Memory B cell (primary cell): ENCODE measurements around the gene RAX.

ENCODE experiments used
- ATAC-seq: fragments of 150-1000 bp; cut with Tn5 transposase; 2 replicates; pipeline ENCODE4 v1.10.0; 2021; ENCODE audit warnings: low read depth, mild to moderate bottlenecking, moderate library complexity
- DNase-seq, 2 donors: peaks; one replicate each; pipeline ENCODE4 v3.0.0; 2022; ENCODE audit warnings: low spot score in 2 of 2
- H3K27ac Mint-ChIP-seq: one replicate; pipeline ENCODE4 v1.8.0; 2022; ENCODE audit warnings: mild to moderate bottlenecking, moderate library complexity, mixed read lengths
- H3K27me3 Mint-ChIP-seq: one replicate; pipeline ENCODE4 v1.8.0; 2022; ENCODE audit warnings: mixed read lengths
- H3K36me3 Mint-ChIP-seq: one replicate; pipeline ENCODE4 v1.8.0; 2022; ENCODE audit warnings: mild to moderate bottlenecking, mixed read lengths
- H3K4me1 Mint-ChIP-seq: one replicate; pipeline ENCODE4 v1.8.0; 2022; ENCODE audit warnings: mixed read lengths
- H3K4me3 Mint-ChIP-seq: one replicate; pipeline ENCODE4 v1.8.0; 2022; ENCODE audit warnings: mild to moderate bottlenecking, moderate library complexity, mixed read lengths
- H3K9me3 Mint-ChIP-seq: one replicate; pipeline ENCODE4 v1.8.0; 2022; ENCODE audit warnings: mixed read lengths

The RAX gene

DNA sequence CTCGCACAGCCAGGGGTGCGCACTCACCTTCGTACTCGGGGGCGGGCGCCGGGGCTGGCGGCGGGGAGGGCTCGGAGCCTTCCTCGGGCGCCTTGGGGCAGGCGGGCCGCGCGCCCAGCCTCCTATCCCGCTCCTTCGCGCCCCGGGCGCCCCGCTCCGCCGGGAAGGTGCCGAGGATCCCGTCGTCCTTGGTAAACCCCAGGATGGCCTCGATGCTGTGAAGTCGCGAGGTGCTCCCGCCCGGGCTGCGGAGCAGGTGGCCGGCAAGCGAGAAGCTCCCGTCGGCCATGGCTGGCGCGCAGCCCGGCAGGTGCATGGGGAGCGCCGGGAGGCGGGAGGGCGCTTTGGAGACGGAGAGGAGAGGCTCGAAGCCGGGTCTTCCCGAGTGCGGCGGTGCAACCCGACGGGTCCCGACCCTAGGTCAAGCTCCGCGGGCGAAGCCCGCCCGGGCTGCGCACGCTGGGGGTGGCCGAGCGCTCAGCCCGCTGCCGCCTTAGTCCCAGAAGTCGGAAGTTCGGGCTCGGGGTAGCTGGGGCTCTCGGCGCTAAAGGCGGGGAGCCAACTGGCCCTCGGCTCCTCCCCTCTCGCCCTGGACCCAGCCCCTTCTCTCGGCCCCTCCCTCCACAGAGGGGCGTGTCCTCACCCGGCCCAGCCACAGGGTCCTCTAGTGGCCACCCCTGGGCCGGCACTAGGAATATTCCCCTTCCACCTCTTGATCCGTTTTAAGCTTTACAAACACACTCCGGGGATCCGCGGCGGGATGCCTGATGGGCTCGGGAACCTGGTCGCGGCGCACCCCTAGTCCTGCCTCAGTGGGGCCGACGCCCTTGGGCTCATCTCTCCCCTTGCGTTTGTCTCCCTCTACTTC, at the start of gene RAX:
Gene RAX (minus strand): TSS at position 564 of the 868 bp plus-strand sequence. CDS start 248 bp downstream, at position 316.
- H3K4me1 Mint-ChIP-seq, result peaks cover 12% of the 10 kb centered on the region
- ATAC-seq (peak; percentile 40), DNase-seq (no peak)
- H3K27me3 Mint-ChIP-seq, result peaks cover 31% of the 10 kb centered on the region
- H3K4me3 Mint-ChIP-seq, result peak within 1 kb of the TSS; percentile 27
- H3K36me3 Mint-ChIP-seq, result peaks cover 2% of the 10 kb centered on the region
- H3K27ac Mint-ChIP-seq, result no peak within 1 kb of the TSS
- H3K9me3 Mint-ChIP-seq, result peaks cover 2% of the 10 kb centered on the region

DNA sequence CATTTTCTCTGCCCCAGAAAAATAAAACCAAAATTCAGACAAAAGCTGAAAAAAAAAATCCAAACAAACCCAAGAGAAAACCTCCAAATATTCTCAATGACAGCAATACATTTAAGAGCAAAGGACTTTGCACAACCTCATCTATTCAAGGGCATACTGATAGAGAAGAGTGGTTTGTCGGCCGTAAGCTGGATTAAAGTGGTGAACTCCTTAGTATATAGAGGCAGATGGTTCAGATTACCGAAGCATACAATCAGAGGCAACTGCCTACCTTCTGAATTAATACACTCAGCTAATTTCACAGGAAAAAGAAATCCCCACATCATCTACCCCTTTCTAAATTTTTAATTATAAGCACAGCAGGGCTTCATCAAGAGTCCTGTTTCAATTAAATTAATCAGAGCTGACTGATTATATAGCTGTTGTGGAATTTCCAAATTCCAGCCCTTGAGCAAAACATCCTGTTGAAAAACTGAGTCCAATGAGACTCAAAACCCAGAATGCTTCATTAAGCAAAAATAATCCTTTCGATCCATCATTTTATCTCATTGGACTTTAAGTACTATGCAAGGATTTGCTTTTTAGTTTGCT, 45.3 kb upstream of the RAX start, which contains the start of gene CPLX4:
Gene CPLX4 (minus strand): TSS at position 190 of the 591 bp plus-strand sequence. CDS start 187 bp downstream, at position 3.
- no peaks in the 10 kb centered on the region for H3K9me3 Mint-ChIP-seq
- no peak within 1 kb of the TSS for H3K27ac Mint-ChIP-seq
- no peaks in the 10 kb centered on the region for H3K36me3 Mint-ChIP-seq
- no peak for ATAC-seq
- no peak for DNase-seq
- H3K4me3 Mint-ChIP-seq, result no peak within 1 kb of the TSS
- H3K27me3 Mint-ChIP-seq, result peaks cover 8% of the 10 kb centered on the region
- H3K4me1 Mint-ChIP-seq, result no peaks in the 10 kb centered on the region

DNA sequence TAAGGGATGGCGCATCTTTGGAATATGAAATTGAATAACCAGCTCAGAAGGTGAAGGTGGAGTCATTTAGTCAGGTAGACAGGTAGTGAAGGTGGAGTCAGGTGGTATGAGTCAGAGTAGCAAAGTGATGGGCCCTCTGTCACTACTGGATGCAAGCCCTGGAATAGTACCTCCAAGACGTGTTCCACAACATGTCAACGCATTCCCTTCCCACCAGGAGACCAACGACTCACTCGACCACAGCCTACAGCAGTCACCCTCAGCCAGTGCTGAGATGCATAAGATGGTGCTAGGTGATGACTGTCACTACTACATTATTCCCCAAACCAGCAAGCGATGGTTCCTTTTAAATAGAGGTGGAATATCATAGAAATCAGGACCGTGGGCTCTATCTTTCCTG, 38.4 kb upstream of the RAX start:
- no peak for ATAC-seq
- Mint-ChIP-seq H3K4me3 (no peak overlapping the region), H3K27me3 (peaks cover 9% of the 10 kb centered on the region)

DNA sequence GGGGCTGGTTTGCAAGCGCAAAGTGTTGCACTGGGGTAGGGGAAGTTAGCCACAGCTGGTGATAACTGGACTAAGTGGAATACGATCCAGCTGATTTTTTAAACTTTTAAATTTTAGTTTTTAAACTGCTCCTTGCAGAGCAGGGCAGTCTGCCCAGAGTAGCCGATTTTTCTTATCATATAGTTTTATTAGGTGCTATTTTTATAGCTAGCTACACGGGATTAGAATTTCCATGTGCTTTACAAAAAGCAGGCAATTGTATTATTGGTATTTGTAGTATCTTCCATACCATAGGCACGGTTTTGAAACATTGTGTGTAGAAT, 35.6 kb upstream of the RAX start:
- Mint-ChIP-seq H3K9me3 (no peaks in the 10 kb centered on the region), H3K4me3 (peak overlapping the region; percentile 61), H3K27me3 (peaks cover 15% of the 10 kb centered on the region), H3K36me3 (no peaks in the 10 kb centered on the region), H3K4me1 (no peaks in the 10 kb centered on the region), H3K27ac (no peak overlapping the region)
- DNase-seq (no peak), ATAC-seq (no peak)

More for the DNA sequence above, 38.4 kb upstream of the RAX start:
- no peaks in the 10 kb centered on the region for H3K4me1 Mint-ChIP-seq
- no peak for DNase-seq
- H3K36me3 Mint-ChIP-seq, result no peaks in the 10 kb centered on the region
- no peaks in the 10 kb centered on the region for H3K9me3 Mint-ChIP-seq
- no peak overlapping the region for H3K27ac Mint-ChIP-seq

- ATAC-seq, result peak; percentile 88
- peak; percentile 60 to 75 for DNase-seq
- H3K4me3 Mint-ChIP-seq, result peak overlapping the region; percentile 61
- H3K4me1 Mint-ChIP-seq, result no peaks in the 10 kb centered on the region
- H3K9me3 Mint-ChIP-seq, result no peaks in the 10 kb centered on the region
- no peaks in the 10 kb centered on the region for H3K36me3 Mint-ChIP-seq
- H3K27me3 Mint-ChIP-seq, result peaks cover 15% of the 10 kb centered on the region
- no peak overlapping the region for H3K27ac Mint-ChIP-seq
Observed at GRCh38 chr18:59308248-59308937, 35.1 kb upstream of the RAX start.

DNA sequence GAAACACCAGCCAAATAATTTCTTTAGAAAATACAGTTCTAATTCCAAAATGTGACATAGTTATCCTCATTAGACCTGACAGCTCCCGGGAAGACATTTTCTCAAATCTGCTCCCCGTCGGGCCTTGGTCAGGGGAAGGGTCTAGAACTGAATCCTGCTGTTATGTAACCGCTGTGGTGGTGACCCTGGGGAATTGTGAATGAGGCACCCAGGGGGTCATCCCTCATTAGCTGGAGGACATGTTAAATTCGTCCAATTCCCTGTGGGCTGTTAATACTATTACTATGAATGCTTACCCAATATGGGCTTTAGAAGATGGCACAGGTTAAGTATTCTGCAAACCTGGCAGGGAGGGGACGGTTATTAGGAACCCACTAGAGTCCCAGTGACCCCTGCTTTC, 33.4 kb upstream of the RAX start:
- Mint-ChIP-seq H3K4me1 (no peaks in the 10 kb centered on the region), H3K27me3 (peaks cover 19% of the 10 kb centered on the region), H3K36me3 (no peaks in the 10 kb centered on the region), H3K4me3 (no peak overlapping the region), H3K9me3 (no peaks in the 10 kb centered on the region), H3K27ac (no peak overlapping the region)
- DNase-seq, result no peak
- no peak for ATAC-seq

- Mint-ChIP-seq H3K9me3 (no peaks in the 10 kb centered on the region), H3K36me3 (no peaks in the 10 kb centered on the region), H3K4me1 (no peaks in the 10 kb centered on the region), H3K27me3 (peaks cover 16% of the 10 kb centered on the region), H3K27ac (no peak overlapping the region), H3K4me3 (no peak overlapping the region)
- DNase-seq, result no peak
- no peak for ATAC-seq
Observed at GRCh38 chr18:59305295-59305694, 32.0 kb upstream of the RAX start.

- ATAC-seq, result no peak
- no peak for DNase-seq
- Mint-ChIP-seq H3K4me3 (no peak overlapping the region), H3K27ac (no peak overlapping the region), H3K9me3 (no peaks in the 10 kb centered on the region), H3K36me3 (no peaks in the 10 kb centered on the region), H3K4me1 (no peaks in the 10 kb centered on the region), H3K27me3 (peaks cover 16% of the 10 kb centered on the region)
Observed at GRCh38 chr18:59303656-59304195, 30.5 kb upstream of the RAX start.

- Mint-ChIP-seq H3K4me3 (no peak overlapping the region), H3K27me3 (peaks cover 16% of the 10 kb centered on the region), H3K9me3 (no peaks in the 10 kb centered on the region), H3K36me3 (no peaks in the 10 kb centered on the region), H3K27ac (no peak overlapping the region), H3K4me1 (no peaks in the 10 kb centered on the region)
- ATAC-seq (no peak), DNase-seq (no peak)
Observed at GRCh38 chr18:59303006-59303405, 29.8 kb upstream of the RAX start.

DNA sequence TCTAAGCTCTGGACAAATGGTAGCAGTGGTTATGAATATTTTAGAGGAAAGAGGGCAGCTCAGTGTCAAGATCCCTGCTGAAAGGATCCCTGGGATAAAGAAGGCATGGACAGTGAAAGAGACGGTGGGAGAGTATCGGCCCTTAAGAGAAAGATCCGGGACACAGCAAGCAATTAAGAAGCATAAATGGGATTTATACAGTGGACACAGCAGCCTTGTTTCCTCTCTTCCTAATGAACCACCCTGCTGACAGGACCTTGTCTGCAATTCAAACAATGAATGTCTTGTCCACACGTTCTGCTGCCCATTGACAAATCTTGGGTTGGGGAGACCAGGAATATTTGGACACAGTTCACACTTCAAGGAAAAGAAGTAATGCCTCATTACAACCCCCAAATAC, 28.7 kb upstream of the RAX start:
- no peak overlapping the region for H3K4me3 Mint-ChIP-seq
- H3K27ac Mint-ChIP-seq, result no peak overlapping the region
- DNase-seq (no peak), ATAC-seq (no peak)
- no peaks in the 10 kb centered on the region for H3K9me3 Mint-ChIP-seq
- H3K27me3 Mint-ChIP-seq, result peaks cover 16% of the 10 kb centered on the region
- no peaks in the 10 kb centered on the region for H3K36me3 Mint-ChIP-seq
- H3K4me1 Mint-ChIP-seq, result no peaks in the 10 kb centered on the region

- Mint-ChIP-seq H3K27ac (no peak overlapping the region), H3K4me3 (no peak overlapping the region), H3K9me3 (no peaks in the 10 kb centered on the region), H3K4me1 (no peaks in the 10 kb centered on the region), H3K27me3 (peaks cover 11% of the 10 kb centered on the region), H3K36me3 (no peaks in the 10 kb centered on the region)
- ATAC-seq (no peak), DNase-seq (no peak)
Observed at GRCh38 chr18:59300676-59301285, 27.5 kb upstream of the RAX start.

GRCh38 chr18:59298871-59299270, 25.6 kb upstream of the RAX start:
- no peaks in the 10 kb centered on the region for H3K4me1 Mint-ChIP-seq
- H3K27me3 Mint-ChIP-seq, result peaks cover 11% of the 10 kb centered on the region
- ATAC-seq (no peak), DNase-seq (no peak)
- no peaks in the 10 kb centered on the region for H3K9me3 Mint-ChIP-seq
- H3K27ac Mint-ChIP-seq, result no peak overlapping the region
- H3K36me3 Mint-ChIP-seq, result no peaks in the 10 kb centered on the region
- no peak overlapping the region for H3K4me3 Mint-ChIP-seq

GRCh38 chr18:59293317-59293716, 20.1 kb upstream of the RAX start:
- Mint-ChIP-seq H3K36me3 (no peaks in the 10 kb centered on the region), H3K4me3 (no peak overlapping the region), H3K27ac (no peak overlapping the region), H3K9me3 (peaks cover 1% of the 10 kb centered on the region), H3K27me3 (peaks cover 14% of the 10 kb centered on the region), H3K4me1 (no peaks in the 10 kb centered on the region)
- ATAC-seq (no peak), DNase-seq (no peak)

GRCh38 chr18:59286341-59286740, 13.1 kb upstream of the RAX start:
- no peak overlapping the region for H3K27ac Mint-ChIP-seq
- peaks cover 21% of the 10 kb centered on the region for H3K27me3 Mint-ChIP-seq
- H3K4me1 Mint-ChIP-seq, result no peaks in the 10 kb centered on the region
- DNase-seq (no peak), ATAC-seq (no peak)
- peaks cover 1% of the 10 kb centered on the region for H3K9me3 Mint-ChIP-seq
- no peak overlapping the region for H3K4me3 Mint-ChIP-seq
- no peaks in the 10 kb centered on the region for H3K36me3 Mint-ChIP-seq
